T-helper 1 cell treated with Interleukin-12 subunit alpha and Interleukin-12 subunit beta and Interleukin-4 antibody, amounts not matched to agents 30 μg/mL and 1 μg/mL, for 36 hours (primary cell): ENCODE measurements around the gene DEFB131A.
"Not testable (repeated sequence)": the region's sequence is repeated elsewhere in the genome, so short reads cannot be mapped to it uniquely, and the experiment has no call there.

Source experiments
- H3K27ac Mint-ChIP-seq: one replicate; pipeline ENCODE4 v1.8.0; 2021; ENCODE audit warnings: mild to moderate bottlenecking, mixed read lengths
- H3K27me3 Mint-ChIP-seq: one replicate; pipeline ENCODE4 v1.8.0; 2021; ENCODE audit warnings: low read depth, mixed read lengths
- H3K36me3 Mint-ChIP-seq: one replicate; pipeline ENCODE4 v1.8.0; 2021; ENCODE audit warnings: low read depth, mixed read lengths
- H3K4me1 Mint-ChIP-seq: one replicate; pipeline ENCODE4 v1.8.0; 2021; ENCODE audit warnings: low read depth, mixed read lengths
- H3K4me3 Mint-ChIP-seq: one replicate; pipeline ENCODE4 v1.8.0; 2021; ENCODE audit warnings: mild to moderate bottlenecking, moderate library complexity, mixed read lengths
- H3K9me3 Mint-ChIP-seq: one replicate; pipeline ENCODE4 v1.8.0; 2021; ENCODE audit warnings: mixed read lengths

The DEFB131A gene, protein sequence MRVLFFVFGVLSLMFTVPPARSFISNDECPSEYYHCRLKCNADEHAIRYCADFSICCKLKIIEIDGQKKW

DNA sequence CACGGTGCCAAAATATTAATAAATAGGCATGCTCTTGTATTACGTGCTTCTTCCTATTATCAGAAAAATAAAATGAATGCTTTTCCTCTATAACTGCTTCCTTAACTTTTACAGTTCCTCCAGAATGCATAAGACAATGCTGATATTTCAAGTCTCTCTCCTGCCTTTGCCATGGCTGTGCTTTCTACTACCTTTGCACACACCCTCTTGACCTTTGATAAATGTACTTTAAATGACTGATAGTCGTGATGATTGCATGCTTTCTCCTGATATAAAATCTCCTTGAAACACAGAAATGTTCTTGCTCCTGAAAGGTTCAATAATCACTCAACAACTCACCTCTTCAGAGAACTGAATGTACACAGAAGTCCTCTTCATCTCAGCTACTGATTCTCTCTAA lies at the start of gene DEFB131A:
TSS of gene DEFB131A (plus strand) at position 301 of the 400 bp plus-strand sequence. CDS start 120 bp downstream, outside the sequence.
- H3K36me3 Mint-ChIP-seq, H3K27me3 Mint-ChIP-seq, H3K9me3 Mint-ChIP-seq, H3K27ac Mint-ChIP-seq, H3K4me3 Mint-ChIP-seq, H3K4me1 Mint-ChIP-seq: not testable (repeated sequence)

DNA sequence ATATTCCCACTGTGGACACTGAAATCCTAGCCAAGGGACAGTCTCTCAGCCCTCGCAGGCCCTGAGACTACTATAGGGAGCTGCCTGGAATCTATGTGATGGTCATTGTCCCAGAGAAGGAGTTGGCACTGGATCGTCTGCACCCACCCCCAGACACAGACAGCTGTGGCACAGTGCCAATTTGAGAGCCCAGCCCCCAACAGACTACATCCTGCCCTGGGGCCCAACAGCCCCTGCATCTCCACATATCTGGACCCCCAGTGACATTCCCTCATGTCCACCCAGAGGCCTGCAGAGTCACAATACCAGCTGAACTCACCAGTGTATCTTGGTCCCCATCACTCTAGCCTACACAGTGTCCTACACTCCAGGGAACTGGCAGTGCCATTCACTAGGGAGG lies 38.4 kb upstream of the DEFB131A start:
- H3K27me3 Mint-ChIP-seq, H3K9me3 Mint-ChIP-seq, H3K27ac Mint-ChIP-seq, H3K36me3 Mint-ChIP-seq, H3K4me1 Mint-ChIP-seq, H3K4me3 Mint-ChIP-seq: not testable (repeated sequence)

DNA sequence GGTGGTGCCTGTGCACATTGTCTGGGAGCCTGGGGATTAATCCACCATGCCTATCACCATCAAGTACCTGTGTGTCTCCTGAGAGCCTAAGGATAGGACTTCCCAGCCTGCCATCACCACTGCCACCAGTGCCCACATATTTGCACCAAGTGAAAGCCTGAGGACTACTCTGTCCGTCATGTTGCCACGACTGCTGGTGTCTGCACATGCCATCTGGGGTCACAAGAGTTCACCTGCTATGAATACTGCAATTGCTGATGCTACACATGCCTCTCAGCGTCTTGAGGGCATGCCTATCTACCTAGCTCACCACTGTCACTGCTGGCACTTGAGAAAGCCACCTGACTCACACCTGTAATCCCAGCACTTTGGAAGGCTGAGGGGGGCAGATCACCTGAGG lies 37.7 kb upstream of the DEFB131A start:
- not testable (repeated sequence) for H3K9me3 Mint-ChIP-seq, H3K4me1 Mint-ChIP-seq, H3K4me3 Mint-ChIP-seq, H3K27me3 Mint-ChIP-seq, H3K27ac Mint-ChIP-seq, H3K36me3 Mint-ChIP-seq

DNA sequence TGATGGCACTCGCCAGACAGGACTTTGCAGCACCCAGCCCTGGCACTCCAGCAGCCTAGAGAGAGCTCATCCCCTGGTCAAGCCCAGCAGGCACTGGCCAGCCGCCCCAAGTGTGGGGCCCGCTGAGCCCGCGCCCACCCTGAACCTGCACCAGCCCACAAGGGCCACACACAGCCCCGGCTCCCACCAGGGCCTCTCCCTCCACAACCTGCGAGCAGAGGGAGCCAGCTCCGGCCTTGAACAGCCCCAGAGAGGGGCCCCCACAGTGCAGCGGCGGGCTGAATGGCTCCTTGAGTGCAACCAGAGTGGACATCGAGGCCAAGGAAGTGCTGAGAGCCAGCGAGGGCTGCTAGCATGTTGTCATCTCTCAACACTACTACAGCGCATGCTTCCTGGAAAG lies 34.4 kb upstream of the DEFB131A start:
- no peak overlapping the region for H3K27ac Mint-ChIP-seq
- H3K27me3 Mint-ChIP-seq = no peaks in the 10 kb centered on the region
- H3K4me1 Mint-ChIP-seq = no peaks in the 10 kb centered on the region
- H3K9me3 Mint-ChIP-seq = peaks cover 19% of the 10 kb centered on the region
- H3K36me3 Mint-ChIP-seq = no peaks in the 10 kb centered on the region
- H3K4me3 Mint-ChIP-seq = no peak overlapping the region

DNA sequence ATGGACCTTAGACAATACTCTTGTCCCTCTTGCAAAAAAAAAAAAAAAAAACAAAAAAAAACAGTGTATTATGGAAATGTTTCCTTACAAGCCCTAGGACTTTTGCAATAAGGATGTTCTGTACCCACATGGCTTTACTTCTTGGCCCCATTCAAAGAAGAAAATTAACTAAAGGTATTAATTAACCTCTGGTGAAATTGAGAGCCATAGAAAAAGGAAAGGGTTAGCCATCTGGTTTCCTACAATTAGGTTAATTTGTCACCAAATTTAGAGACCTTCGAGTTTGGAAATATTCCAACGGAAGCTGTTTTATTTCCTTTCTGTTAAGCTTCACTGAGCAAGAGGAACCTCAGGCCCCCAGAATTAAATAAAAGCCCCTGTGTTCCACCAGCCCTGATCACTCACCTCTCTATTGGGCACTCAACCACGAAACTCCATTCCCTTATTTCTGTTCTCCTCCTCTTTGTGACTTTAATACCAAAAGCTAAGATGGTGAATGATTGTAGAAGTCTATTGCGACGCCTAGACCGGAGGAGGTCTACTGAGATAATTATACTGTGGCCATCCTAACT lies 22.2 kb upstream of the DEFB131A start:
- H3K36me3 Mint-ChIP-seq, H3K27ac Mint-ChIP-seq, H3K9me3 Mint-ChIP-seq, H3K4me1 Mint-ChIP-seq, H3K4me3 Mint-ChIP-seq, H3K27me3 Mint-ChIP-seq: not testable (repeated sequence)

DNA sequence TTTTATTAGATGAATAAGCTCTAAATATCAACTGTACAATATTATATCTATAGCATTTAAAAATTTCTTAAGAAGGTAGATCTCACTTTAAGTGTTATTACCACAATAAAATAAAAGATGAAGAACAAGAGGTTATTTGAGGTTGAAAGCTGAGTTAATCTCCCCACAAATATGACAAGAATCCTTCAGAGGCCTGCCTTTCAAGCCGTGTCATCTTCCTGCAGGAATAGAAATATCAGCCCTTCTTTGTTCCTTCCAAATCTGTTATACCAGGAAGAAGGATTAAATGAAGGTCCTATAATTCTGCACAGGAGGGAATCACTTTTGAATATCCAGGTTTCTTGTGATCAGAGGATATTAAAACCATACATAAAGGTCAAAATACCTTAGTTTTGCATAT lies 18.3 kb upstream of the DEFB131A start:
- not testable (repeated sequence) for H3K27ac Mint-ChIP-seq, H3K36me3 Mint-ChIP-seq, H3K4me3 Mint-ChIP-seq, H3K9me3 Mint-ChIP-seq, H3K27me3 Mint-ChIP-seq, H3K4me1 Mint-ChIP-seq

DNA sequence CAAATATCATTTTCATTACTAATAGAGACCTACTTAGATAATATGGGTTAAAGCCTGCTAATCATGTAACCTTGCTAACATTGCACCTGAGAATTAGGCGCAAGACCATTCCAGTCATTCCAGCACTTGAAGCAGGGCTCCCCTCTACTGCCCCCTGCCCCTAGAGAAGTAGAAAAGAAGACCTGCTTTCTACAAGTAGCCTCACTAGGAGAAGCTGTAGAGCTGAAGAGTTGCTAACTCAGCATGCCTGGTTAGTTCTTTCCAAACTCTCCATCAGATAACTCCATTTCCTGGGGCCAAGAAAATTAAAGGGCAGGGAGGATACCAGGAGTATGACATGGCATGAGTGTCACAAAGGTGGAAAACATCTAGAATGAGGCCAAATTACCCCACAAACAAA lies 14.2 kb upstream of the DEFB131A start:
- H3K4me3 Mint-ChIP-seq, H3K4me1 Mint-ChIP-seq, H3K9me3 Mint-ChIP-seq, H3K27me3 Mint-ChIP-seq, H3K27ac Mint-ChIP-seq, H3K36me3 Mint-ChIP-seq: not testable (repeated sequence)

DNA sequence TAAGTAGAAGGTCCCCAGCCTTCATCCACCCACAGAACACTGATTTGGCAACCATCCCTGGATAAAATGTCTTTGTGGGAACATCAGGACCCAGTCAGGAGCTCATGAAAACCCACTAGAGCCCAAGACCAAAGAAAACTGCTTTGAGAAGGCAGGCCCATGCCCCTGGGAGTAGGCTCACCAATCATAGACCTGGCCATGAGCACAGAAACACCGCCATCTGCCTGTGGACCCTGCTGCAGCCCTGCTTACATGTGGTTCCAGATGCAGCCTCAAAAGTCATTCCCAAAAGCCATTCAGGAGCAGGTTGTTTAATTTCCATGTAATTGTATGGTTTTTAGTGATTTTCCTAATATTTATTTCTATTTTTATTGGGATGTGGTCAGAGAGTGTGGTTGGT lies 10.9 kb upstream of the DEFB131A start:
- not testable (repeated sequence) for H3K9me3 Mint-ChIP-seq, H3K4me1 Mint-ChIP-seq, H3K36me3 Mint-ChIP-seq, H3K27ac Mint-ChIP-seq, H3K4me3 Mint-ChIP-seq, H3K27me3 Mint-ChIP-seq

DNA sequence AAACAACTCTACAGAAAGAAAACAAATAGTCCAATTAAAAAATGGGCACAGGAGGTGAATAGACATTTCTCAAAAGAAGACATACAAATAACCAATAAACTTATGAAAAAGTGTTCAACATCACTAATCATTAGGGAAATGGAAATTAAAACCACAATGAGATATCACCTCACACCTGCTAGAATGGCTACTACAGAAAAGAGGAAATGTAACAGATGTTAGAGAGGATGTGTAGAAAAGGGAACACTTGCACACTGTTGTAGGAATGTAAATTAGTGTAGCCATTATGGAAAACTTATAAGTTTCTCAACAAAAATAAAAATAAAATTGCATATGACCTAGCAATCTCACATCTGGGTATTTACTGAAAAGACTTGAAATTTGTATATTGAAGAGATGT lies 7.5 kb upstream of the DEFB131A start:
- H3K27me3 Mint-ChIP-seq, H3K9me3 Mint-ChIP-seq, H3K4me1 Mint-ChIP-seq, H3K27ac Mint-ChIP-seq, H3K4me3 Mint-ChIP-seq, H3K36me3 Mint-ChIP-seq: not testable (repeated sequence)

DNA sequence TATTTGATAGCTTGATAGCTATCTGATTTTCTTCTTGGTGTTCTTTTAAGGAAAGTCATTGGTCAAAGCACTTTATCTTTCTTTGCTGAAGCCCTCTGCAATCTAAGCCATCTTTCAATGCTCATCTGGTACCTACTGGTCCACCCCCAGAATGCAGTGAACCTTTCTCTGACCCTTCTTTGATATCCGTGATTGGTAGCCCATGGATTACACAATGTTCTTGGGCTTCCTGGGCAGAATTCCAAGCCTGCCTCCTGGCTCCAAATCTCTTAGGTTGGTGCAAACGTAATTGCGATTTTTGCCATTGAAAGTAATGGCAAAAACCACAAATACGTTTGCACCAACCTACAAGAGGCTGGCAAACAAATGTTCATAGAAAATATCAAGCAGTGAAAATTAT lies 1.9 kb upstream of the DEFB131A start:
- H3K9me3 Mint-ChIP-seq, H3K27ac Mint-ChIP-seq, H3K4me3 Mint-ChIP-seq, H3K4me1 Mint-ChIP-seq, H3K27me3 Mint-ChIP-seq, H3K36me3 Mint-ChIP-seq: not testable (repeated sequence)

DNA sequence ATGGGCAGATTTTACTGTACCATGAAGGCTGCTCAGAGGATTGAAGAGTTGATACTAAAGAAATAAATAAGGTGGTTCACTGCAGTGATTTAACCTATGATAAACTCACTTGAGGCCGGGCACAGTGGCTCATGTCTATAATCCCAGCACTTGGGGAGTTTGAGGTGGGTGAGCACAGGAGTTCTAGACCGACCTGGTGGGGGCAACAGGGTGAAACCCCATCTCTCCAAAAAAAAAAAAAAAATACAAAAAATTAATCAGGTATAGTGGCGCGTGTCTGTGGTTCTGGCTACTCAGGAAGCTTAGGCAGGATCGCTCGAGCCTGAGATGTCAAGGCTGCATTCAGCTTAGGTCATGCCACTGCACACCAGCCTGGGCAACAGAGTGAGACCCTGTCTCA lies 467 bp downstream of the DEFB131A start:
- H3K4me3 Mint-ChIP-seq, H3K36me3 Mint-ChIP-seq, H3K9me3 Mint-ChIP-seq, H3K27me3 Mint-ChIP-seq, H3K4me1 Mint-ChIP-seq, H3K27ac Mint-ChIP-seq: not testable (repeated sequence)

DNA sequence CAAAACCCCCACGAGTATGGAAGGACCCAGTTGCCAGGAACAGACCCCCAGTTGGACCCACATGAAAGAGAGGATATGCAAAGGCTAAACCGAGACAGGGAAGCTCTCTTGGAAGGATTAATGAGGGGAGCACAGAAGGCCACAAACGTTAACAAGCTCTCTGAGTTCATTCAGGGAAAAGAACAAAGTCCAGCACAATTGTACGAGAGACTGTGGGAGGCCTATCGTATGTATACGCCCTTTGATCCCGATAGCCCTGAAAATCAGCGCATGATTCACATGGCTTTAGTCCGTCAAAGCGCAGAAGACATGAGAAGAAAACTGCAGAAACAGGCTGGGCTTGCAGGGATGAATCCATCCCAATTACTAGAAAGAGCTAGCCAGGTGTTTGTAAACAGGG lies 8.0 kb downstream of the DEFB131A start:
- not testable (repeated sequence) for H3K36me3 Mint-ChIP-seq, H3K4me3 Mint-ChIP-seq, H3K27me3 Mint-ChIP-seq, H3K27ac Mint-ChIP-seq, H3K9me3 Mint-ChIP-seq, H3K4me1 Mint-ChIP-seq

DNA sequence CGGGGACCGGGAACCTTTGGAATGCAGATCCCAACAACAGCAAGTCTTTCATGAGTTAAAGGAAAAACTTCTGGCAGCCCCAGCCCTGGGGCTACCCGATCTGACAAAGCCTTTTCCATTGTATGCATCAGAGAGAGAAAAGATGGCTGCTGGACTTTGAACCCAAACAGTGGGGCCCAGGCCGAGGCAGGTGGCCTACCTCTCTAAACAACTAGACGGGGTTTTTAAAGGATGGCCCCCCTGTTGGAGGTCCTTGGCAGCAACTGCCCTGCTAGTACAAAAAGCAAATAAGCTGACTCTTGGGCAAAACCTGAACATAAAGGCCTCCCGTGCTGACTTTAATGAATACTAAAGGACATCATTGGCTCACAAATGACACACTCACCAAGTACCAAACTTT lies 10.1 kb downstream of the DEFB131A start:
- not testable (repeated sequence) for H3K4me1 Mint-ChIP-seq, H3K27ac Mint-ChIP-seq, H3K9me3 Mint-ChIP-seq, H3K4me3 Mint-ChIP-seq, H3K27me3 Mint-ChIP-seq, H3K36me3 Mint-ChIP-seq

DNA sequence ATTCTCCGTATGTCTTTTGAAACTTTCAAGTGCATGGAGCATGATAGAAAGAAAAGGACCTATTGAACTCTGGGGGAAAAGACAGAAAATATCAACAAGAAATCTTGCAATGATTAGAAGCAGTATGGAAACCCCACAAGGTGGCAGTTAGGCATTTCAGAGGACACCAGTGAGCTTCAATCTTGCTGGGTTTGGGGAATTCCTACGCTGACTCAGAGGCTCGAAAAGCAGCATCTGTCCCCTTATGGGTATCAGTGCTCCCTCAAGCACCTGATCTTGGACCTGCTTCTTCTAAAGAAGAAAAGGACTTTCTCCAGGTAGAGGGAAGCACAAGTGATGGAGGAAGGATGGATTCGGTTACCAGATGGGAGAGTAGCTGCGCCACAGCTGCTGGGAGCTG lies 10.8 kb downstream of the DEFB131A start:
- H3K36me3 Mint-ChIP-seq, H3K27me3 Mint-ChIP-seq, H3K4me1 Mint-ChIP-seq, H3K9me3 Mint-ChIP-seq, H3K27ac Mint-ChIP-seq, H3K4me3 Mint-ChIP-seq: not testable (repeated sequence)

DNA sequence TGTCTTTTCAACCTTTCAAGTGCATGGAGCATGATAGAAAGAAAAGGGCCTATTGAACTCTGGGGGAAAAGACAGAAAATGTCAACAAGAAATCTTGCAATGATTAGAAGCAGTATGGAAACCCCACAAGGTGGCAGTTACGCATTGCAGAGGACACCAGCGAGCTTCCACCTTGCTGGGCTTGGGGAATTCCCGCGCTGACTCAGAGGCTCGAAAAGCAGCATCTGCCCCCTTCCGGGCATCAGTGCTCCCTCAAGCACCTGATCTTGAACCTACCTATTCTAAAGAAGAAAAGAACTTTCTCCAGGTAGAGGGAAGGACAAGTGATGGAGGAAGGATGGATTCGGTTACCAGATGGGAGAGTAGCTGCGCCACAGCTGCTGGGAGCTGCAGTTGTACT lies 35.3 kb downstream of the DEFB131A start:
- not testable (repeated sequence) for H3K27ac Mint-ChIP-seq, H3K9me3 Mint-ChIP-seq, H3K27me3 Mint-ChIP-seq, H3K4me3 Mint-ChIP-seq, H3K36me3 Mint-ChIP-seq, H3K4me1 Mint-ChIP-seq

DNA sequence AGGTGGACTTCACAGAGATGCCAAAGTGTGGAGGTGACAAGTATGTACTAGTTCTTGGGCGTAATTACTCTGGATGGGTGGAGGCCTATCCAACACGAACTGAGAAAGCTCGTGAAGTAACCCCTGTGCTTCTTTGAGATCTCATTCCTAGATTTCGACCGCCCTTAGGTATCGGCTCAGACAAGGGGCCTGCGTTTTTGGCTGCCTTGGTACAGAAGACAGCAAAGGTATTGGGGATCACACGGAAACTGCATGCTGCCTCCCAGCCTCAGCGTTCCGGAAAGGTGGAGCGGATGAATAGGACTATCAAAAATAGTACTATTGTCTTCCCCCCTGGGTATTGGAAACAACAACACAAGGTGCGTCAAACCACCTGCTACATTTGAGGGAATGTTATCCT lies 35.9 kb downstream of the DEFB131A start:
- not testable (repeated sequence) for H3K36me3 Mint-ChIP-seq, H3K4me3 Mint-ChIP-seq, H3K27ac Mint-ChIP-seq, H3K27me3 Mint-ChIP-seq, H3K4me1 Mint-ChIP-seq, H3K9me3 Mint-ChIP-seq
